ENCODE results near the gene MSL3. TPM values are rescaled to one million over a fixed set of nuclear protein-coding genes. Genes with fewer than 3 reads are reported as not detected.

Gene MSL3
- total RNA-seq, result 10 to 100 TPM; 49.7 to 50.1 TPM

GRCh38 chrX:11757719-11758399 lies at the start of gene MSL3:
Gene MSL3 (plus strand): TSS chrX:11758237. CDS start chrX:11758264, 27 bp downstream.
- Mint-ChIP-seq H3K4me1 (ENCODE audit: low read depth) (peaks cover 16% of the 10 kb centered on the region), H3K36me3 (ENCODE audit: low read depth) (peaks cover 19% of the 10 kb centered on the region), H3K4me3 (peak within 1 kb of the TSS; percentile 86), H3K27me3 (ENCODE audit: low read depth) (peaks cover 14% of the 10 kb centered on the region), H3K9me3 (ENCODE audit: insufficient read depth) (no peaks in the 10 kb centered on the region), H3K27ac (peak within 1 kb of the TSS; percentile 93)
- DNase-seq, result peak; percentile 34
- ATAC-seq, result peak; percentile 50
- POLR2A ChIA-PET, result interaction anchor here (3.0 kb wide), 1 partner anchor 11 kb away, joined by 27 read pairs; no protein-coding TSS in a partner anchor
- CTCF ChIA-PET, result interaction anchor here (1.0 to 4.7 kb wide), 3 partner anchors 11 to 29 kb away, joined by 3 to 47 read pairs (median 7); no protein-coding TSS in a partner anchor

- no peak for ATAC-seq
- CTCF ChIA-PET, result no interaction called here
- H3K9me3 Mint-ChIP-seq (ENCODE audit: insufficient read depth), result no peaks in the 10 kb centered on the region
- H3K27ac Mint-ChIP-seq, result no peak overlapping the region
- no peaks in the 10 kb centered on the region for H3K4me1 Mint-ChIP-seq (ENCODE audit: low read depth)
- no peak overlapping the region for H3K4me3 Mint-ChIP-seq
- POLR2A ChIA-PET, result no interaction called here
- H3K27me3 Mint-ChIP-seq (ENCODE audit: low read depth), result no peaks in the 10 kb centered on the region
- no peaks in the 10 kb centered on the region for H3K36me3 Mint-ChIP-seq (ENCODE audit: low read depth)
- no peak for DNase-seq
These were observed 35.7 kb upstream of the MSL3 start for GRCh38 chrX:11722304-11722703.

GRCh38 chrX:11724122-11725017 lies 33.7 kb upstream of the MSL3 start:
- ChIA-PET POLR2A (no interaction called here), CTCF (interaction anchor here (0.8 to 1.3 kb wide), 4 partner anchors 18 to 251 kb away, joined by 3 read pairs; no protein-coding TSS in a partner anchor)
- Mint-ChIP-seq H3K27ac (no peak overlapping the region), H3K27me3 (ENCODE audit: low read depth) (no peaks in the 10 kb centered on the region), H3K4me1 (ENCODE audit: low read depth) (no peaks in the 10 kb centered on the region), H3K4me3 (no peak overlapping the region), H3K36me3 (ENCODE audit: low read depth) (no peaks in the 10 kb centered on the region), H3K9me3 (ENCODE audit: insufficient read depth) (no peaks in the 10 kb centered on the region)
- no peak for ATAC-seq
- DNase-seq, result peak; percentile 23

GRCh38 chrX:11725631-11726442 lies 32.2 kb upstream of the MSL3 start:
- Mint-ChIP-seq H3K27ac (no peak overlapping the region), H3K9me3 (ENCODE audit: insufficient read depth) (no peaks in the 10 kb centered on the region), H3K36me3 (ENCODE audit: low read depth) (no peaks in the 10 kb centered on the region), H3K4me1 (ENCODE audit: low read depth) (no peaks in the 10 kb centered on the region), H3K27me3 (ENCODE audit: low read depth) (no peaks in the 10 kb centered on the region), H3K4me3 (no peak overlapping the region)
- ChIA-PET CTCF (no interaction called here), POLR2A (no interaction called here)
- DNase-seq (no peak), ATAC-seq (no peak)

GRCh38 chrX:11728556-11728955 lies 29.5 kb upstream of the MSL3 start:
- POLR2A ChIA-PET, result no interaction called here
- no peak for DNase-seq
- H3K9me3 Mint-ChIP-seq (ENCODE audit: insufficient read depth), result no peaks in the 10 kb centered on the region
- H3K4me1 Mint-ChIP-seq (ENCODE audit: low read depth), result no peaks in the 10 kb centered on the region
- no peak for ATAC-seq
- H3K27ac Mint-ChIP-seq, result no peak overlapping the region
- CTCF ChIA-PET, result no interaction called here
- H3K36me3 Mint-ChIP-seq (ENCODE audit: low read depth), result no peaks in the 10 kb centered on the region
- H3K27me3 Mint-ChIP-seq (ENCODE audit: low read depth), result peaks cover 8% of the 10 kb centered on the region
- no peak overlapping the region for H3K4me3 Mint-ChIP-seq

GRCh38 chrX:11733614-11734013 lies 24.4 kb upstream of the MSL3 start:
- peaks cover 14% of the 10 kb centered on the region for H3K27me3 Mint-ChIP-seq (ENCODE audit: low read depth)
- ChIA-PET POLR2A (no interaction called here), CTCF (no interaction called here)
- no peaks in the 10 kb centered on the region for H3K36me3 Mint-ChIP-seq (ENCODE audit: low read depth)
- DNase-seq (no peak), ATAC-seq (no peak)
- H3K4me1 Mint-ChIP-seq (ENCODE audit: low read depth), result no peaks in the 10 kb centered on the region
- H3K27ac Mint-ChIP-seq, result no peak overlapping the region
- H3K9me3 Mint-ChIP-seq (ENCODE audit: insufficient read depth), result no peaks in the 10 kb centered on the region
- no peak overlapping the region for H3K4me3 Mint-ChIP-seq

GRCh38 chrX:11739776-11740175 lies 18.3 kb upstream of the MSL3 start:
- Mint-ChIP-seq H3K9me3 (ENCODE audit: insufficient read depth) (no peaks in the 10 kb centered on the region), H3K4me3 (no peak overlapping the region), H3K27me3 (ENCODE audit: low read depth) (no peaks in the 10 kb centered on the region), H3K4me1 (ENCODE audit: low read depth) (no peaks in the 10 kb centered on the region), H3K36me3 (ENCODE audit: low read depth) (no peaks in the 10 kb centered on the region), H3K27ac (no peak overlapping the region)
- CTCF ChIA-PET, result no interaction called here
- POLR2A ChIA-PET, result no interaction called here
- DNase-seq (no peak), ATAC-seq (no peak)

GRCh38 chrX:11740794-11741193 lies 17.2 kb upstream of the MSL3 start:
- ATAC-seq (no peak), DNase-seq (no peak)
- Mint-ChIP-seq H3K36me3 (ENCODE audit: low read depth) (no peaks in the 10 kb centered on the region), H3K4me3 (no peak overlapping the region), H3K9me3 (ENCODE audit: insufficient read depth) (no peaks in the 10 kb centered on the region), H3K27ac (no peak overlapping the region), H3K4me1 (ENCODE audit: low read depth) (no peaks in the 10 kb centered on the region), H3K27me3 (ENCODE audit: low read depth) (no peaks in the 10 kb centered on the region)
- ChIA-PET CTCF (no interaction called here), POLR2A (no interaction called here)

- CTCF ChIA-PET, result no interaction called here
These were observed 16.5 kb upstream of the MSL3 start for GRCh38 chrX:11741574-11741973.

GRCh38 chrX:11745881-11746280 lies 12.2 kb upstream of the MSL3 start:
- Mint-ChIP-seq H3K4me1 (ENCODE audit: low read depth) (no peaks in the 10 kb centered on the region), H3K9me3 (ENCODE audit: insufficient read depth) (no peaks in the 10 kb centered on the region), H3K27ac (no peak overlapping the region), H3K27me3 (ENCODE audit: low read depth) (peaks cover 12% of the 10 kb centered on the region), H3K4me3 (no peak overlapping the region), H3K36me3 (ENCODE audit: low read depth) (no peaks in the 10 kb centered on the region)
- CTCF ChIA-PET, result no interaction called here
- POLR2A ChIA-PET, result no interaction called here
- no peak for DNase-seq
- ATAC-seq, result no peak

More at GRCh38 chrX:11741574-11741973, 16.5 kb upstream of the MSL3 start:
- POLR2A ChIA-PET, result no interaction called here
- Mint-ChIP-seq H3K27me3 (ENCODE audit: low read depth) (no peaks in the 10 kb centered on the region), H3K4me3 (no peak overlapping the region), H3K9me3 (ENCODE audit: insufficient read depth) (no peaks in the 10 kb centered on the region), H3K36me3 (ENCODE audit: low read depth) (no peaks in the 10 kb centered on the region), H3K27ac (no peak overlapping the region), H3K4me1 (ENCODE audit: low read depth) (no peaks in the 10 kb centered on the region)
- no peak for DNase-seq
- ATAC-seq, result no peak

- ChIA-PET CTCF (no interaction called here), POLR2A (no interaction called here)
- Mint-ChIP-seq H3K4me1 (ENCODE audit: low read depth) (no peaks in the 10 kb centered on the region), H3K27ac (no peak overlapping the region), H3K27me3 (ENCODE audit: low read depth) (peaks cover 26% of the 10 kb centered on the region), H3K36me3 (ENCODE audit: low read depth) (no peaks in the 10 kb centered on the region), H3K4me3 (no peak overlapping the region), H3K9me3 (ENCODE audit: insufficient read depth) (no peaks in the 10 kb centered on the region)
- no peak for ATAC-seq
- no peak for DNase-seq
These were observed 8.0 kb upstream of the MSL3 start for GRCh38 chrX:11750046-11750445.

GRCh38 chrX:11750694-11751093 lies 7.3 kb upstream of the MSL3 start:
- Mint-ChIP-seq H3K27me3 (ENCODE audit: low read depth) (peaks cover 29% of the 10 kb centered on the region), H3K4me1 (ENCODE audit: low read depth) (no peaks in the 10 kb centered on the region), H3K36me3 (ENCODE audit: low read depth) (no peaks in the 10 kb centered on the region), H3K4me3 (no peak overlapping the region), H3K27ac (no peak overlapping the region), H3K9me3 (ENCODE audit: insufficient read depth) (no peaks in the 10 kb centered on the region)
- ChIA-PET POLR2A (no interaction called here), CTCF (no interaction called here)
- DNase-seq (no peak), ATAC-seq (no peak)
